ENCODE data around the gene LMOD2.

GRCh38 chr7:123690550-123690949 lies 34.9 kb downstream of the LMOD2 start:
- TF ChIP-seq ELF4 (IDR thresholded peaks at IDR 0.05) (no peak), PKNOX1 (IDR thresholded peaks at IDR 0.05) (no peak), FOXA1 (IDR thresholded peaks at IDR 0.05) (no peak), FOXK2 (IDR thresholded peaks at IDR 0.05) (no peak), HDGF (IDR thresholded peaks at IDR 0.05; ENCODE audit: borderline replicate concordance) (no peak), SP1 (IDR thresholded peaks at IDR 0.05) (no peak), LEF1 (IDR thresholded peaks at IDR 0.05; ENCODE audit: borderline replicate concordance) (no peak), SUZ12 (IDR thresholded peaks at IDR 0.05) (no peak), NFRKB (IDR thresholded peaks at IDR 0.05) (no peak), ZNF384 (IDR thresholded peaks at IDR 0.05) (no peak), FOXM1 (IDR thresholded peaks at IDR 0.05; ENCODE audit: borderline replicate concordance) (no peak)
